IPS-18a (cell line): ENCODE measurements around the gene BBS5.
"Not testable (repeated sequence)": the region's sequence is repeated elsewhere in the genome, so short reads cannot be mapped to it uniquely, and the experiment has no call there.

Experiments used
- H3K27ac ChIP-seq: one replicate; pipeline ENCODE4 v1.5.1; 2013; ENCODE audit warnings: low read length
- H3K27me3 ChIP-seq: one replicate; pipeline ENCODE4 v1.6.1; 2013; ENCODE audit warnings: mild to moderate bottlenecking, low read length; ENCODE audit not compliant: control insufficient read depth, insufficient read depth
- H3K36me3 ChIP-seq: one replicate; pipeline ENCODE4 v1.6.1; 2013; ENCODE audit warnings: low read depth, low read length; ENCODE audit not compliant: control insufficient read depth
- H3K4me1 ChIP-seq: one replicate; pipeline ENCODE4 v1.6.1; 2013; ENCODE audit warnings: low read depth, low read length; ENCODE audit not compliant: control insufficient read depth
- H3K4me3 ChIP-seq: one replicate; pipeline ENCODE4 v1.5.1; 2013; ENCODE audit warnings: low read length
- H3K9ac ChIP-seq: one replicate; pipeline ENCODE4 v1.6.1; 2013; ENCODE audit warnings: mild to moderate bottlenecking, low read length, moderate library complexity
- H3K9me3 ChIP-seq: one replicate; pipeline ENCODE4 v1.6.1; 2013; ENCODE audit warnings: low read depth, low read length; ENCODE audit not compliant: control insufficient read depth

BBS5 gene

GRCh38 chr2:169479257-169480078 is at the start of gene BBS5:
TSS of gene BBS5 (plus strand) at chr2:169479494. CDS start at chr2:169479554, 60 bp downstream.
- Histone ChIP-seq H3K36me3 (no peaks in the 10 kb centered on the region), H3K4me1 (no peaks in the 10 kb centered on the region), H3K27me3 (peaks cover 40% of the 10 kb centered on the region), H3K4me3 (peak within 1 kb of the TSS; percentile 64), H3K9me3 (no peaks in the 10 kb centered on the region), H3K27ac (no peak within 1 kb of the TSS), H3K9ac (no peak within 1 kb of the TSS)

GRCh38 chr2:169431772-169432171 is 47.5 kb upstream of the BBS5 start:
- not testable (repeated sequence) for H3K9ac ChIP-seq, H3K4me3 ChIP-seq, H3K9me3 ChIP-seq, H3K27me3 ChIP-seq, H3K36me3 ChIP-seq, H3K4me1 ChIP-seq, H3K27ac ChIP-seq

DNA sequence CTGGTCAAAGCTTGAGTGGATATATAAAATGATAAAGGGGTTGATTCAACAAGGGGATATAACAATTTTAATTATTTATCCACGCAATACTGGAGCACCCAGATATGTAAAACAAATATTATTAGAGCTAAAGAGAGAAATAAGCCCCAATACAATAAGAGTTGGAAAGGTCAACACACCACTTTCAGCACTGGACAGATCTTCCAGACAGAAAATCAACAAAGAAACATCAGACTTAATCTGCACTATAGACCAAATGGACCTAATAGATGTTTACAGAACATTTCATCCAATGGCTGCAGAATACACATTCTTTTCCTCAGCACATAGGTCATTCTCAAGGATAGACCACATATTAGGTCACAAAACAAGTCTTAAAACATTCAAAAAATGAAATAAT is 45.1 kb upstream of the BBS5 start:
- H3K4me3 ChIP-seq, H3K4me1 ChIP-seq, H3K9ac ChIP-seq, H3K27ac ChIP-seq, H3K9me3 ChIP-seq, H3K27me3 ChIP-seq, H3K36me3 ChIP-seq: not testable (repeated sequence)

GRCh38 chr2:169438466-169439072 is 40.7 kb upstream of the BBS5 start:
- H3K4me3 ChIP-seq, result no peak overlapping the region
- H3K9ac ChIP-seq, result no peak overlapping the region
- no peaks in the 10 kb centered on the region for H3K36me3 ChIP-seq
- no peaks in the 10 kb centered on the region for H3K27me3 ChIP-seq
- no peaks in the 10 kb centered on the region for H3K4me1 ChIP-seq
- no peak overlapping the region for H3K27ac ChIP-seq
- no peaks in the 10 kb centered on the region for H3K9me3 ChIP-seq

GRCh38 chr2:169439900-169440299 is 39.4 kb upstream of the BBS5 start:
- no peaks in the 10 kb centered on the region for H3K9me3 ChIP-seq
- no peaks in the 10 kb centered on the region for H3K36me3 ChIP-seq
- H3K27me3 ChIP-seq, result no peaks in the 10 kb centered on the region
- H3K4me3 ChIP-seq, result no peak overlapping the region
- no peaks in the 10 kb centered on the region for H3K4me1 ChIP-seq
- H3K9ac ChIP-seq, result no peak overlapping the region
- H3K27ac ChIP-seq, result no peak overlapping the region

DNA sequence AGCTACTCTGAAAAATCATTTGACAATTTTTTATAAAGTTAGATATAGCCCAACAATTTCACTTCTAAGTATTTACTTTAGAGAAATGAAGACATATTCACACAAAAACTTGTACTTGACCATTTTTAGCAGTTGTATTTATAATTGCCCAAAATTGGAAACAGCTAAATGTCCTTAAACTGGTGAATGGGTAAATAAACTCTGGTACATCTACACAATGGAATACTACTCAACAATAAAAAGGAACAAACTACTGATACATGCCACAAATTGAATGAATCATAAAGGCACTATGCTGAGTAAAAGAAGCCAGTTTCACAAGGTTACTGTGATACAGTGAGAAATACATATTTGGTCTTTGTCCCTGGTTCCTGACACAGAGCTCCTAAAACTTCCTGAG is 32.8 kb upstream of the BBS5 start:
- Histone ChIP-seq H3K9ac (no peak overlapping the region), H3K4me1 (no peaks in the 10 kb centered on the region), H3K4me3 (no peak overlapping the region), H3K27ac (no peak overlapping the region), H3K27me3 (no peaks in the 10 kb centered on the region), H3K9me3 (peaks cover 5% of the 10 kb centered on the region), H3K36me3 (no peaks in the 10 kb centered on the region)

DNA sequence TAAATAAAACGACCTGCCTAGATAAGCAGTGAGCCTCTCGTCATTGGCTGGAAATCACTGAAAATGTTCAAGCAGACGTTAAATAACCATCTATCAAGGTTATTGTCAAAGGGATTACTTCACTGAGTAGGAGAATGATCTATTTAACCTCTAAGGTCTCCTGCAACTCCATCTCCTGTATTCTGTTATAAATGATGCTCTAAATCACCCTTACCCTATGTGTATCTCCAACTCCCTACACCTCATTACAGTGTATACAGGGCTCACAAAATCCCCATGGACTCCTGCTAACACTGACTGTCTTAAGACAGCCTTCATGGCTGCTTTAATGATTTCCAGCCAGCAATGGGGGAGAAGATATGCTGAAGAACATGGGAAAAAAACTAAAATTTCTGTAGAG is 31.0 kb upstream of the BBS5 start:
- H3K9me3 ChIP-seq, result peaks cover 5% of the 10 kb centered on the region
- no peaks in the 10 kb centered on the region for H3K4me1 ChIP-seq
- H3K27ac ChIP-seq, result no peak overlapping the region
- H3K27me3 ChIP-seq, result no peaks in the 10 kb centered on the region
- H3K4me3 ChIP-seq, result no peak overlapping the region
- H3K9ac ChIP-seq, result no peak overlapping the region
- no peaks in the 10 kb centered on the region for H3K36me3 ChIP-seq

GRCh38 chr2:169448865-169449264 is 30.4 kb upstream of the BBS5 start:
- H3K27me3 ChIP-seq, result no peaks in the 10 kb centered on the region

DNA sequence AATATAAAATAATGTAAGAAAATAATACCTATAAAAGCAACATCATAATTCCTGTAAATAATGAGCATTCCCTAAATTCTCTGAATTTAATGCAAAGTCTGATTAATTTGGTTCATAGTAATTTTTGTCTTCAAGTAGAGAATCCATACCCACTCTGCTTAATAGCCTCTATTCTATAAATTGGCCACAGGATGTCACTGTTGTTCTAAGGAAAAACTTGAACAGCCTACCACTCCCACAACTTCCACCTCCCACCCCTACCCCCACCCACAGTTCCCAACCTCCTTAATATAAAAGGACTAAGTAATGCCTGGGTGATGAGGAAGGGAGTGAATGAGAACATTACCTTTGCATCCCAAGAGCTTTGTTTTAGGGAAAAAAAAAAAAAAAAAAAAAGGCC is 27.2 kb upstream of the BBS5 start:
- H3K4me1 ChIP-seq, result no peaks in the 10 kb centered on the region
- no peaks in the 10 kb centered on the region for H3K36me3 ChIP-seq
- H3K9me3 ChIP-seq, result no peaks in the 10 kb centered on the region
- no peak overlapping the region for H3K9ac ChIP-seq
- no peak overlapping the region for H3K4me3 ChIP-seq
- no peaks in the 10 kb centered on the region for H3K27me3 ChIP-seq
- no peak overlapping the region for H3K27ac ChIP-seq

More at GRCh38 chr2:169448865-169449264, 30.4 kb upstream of the BBS5 start:
- no peak overlapping the region for H3K4me3 ChIP-seq
- H3K36me3 ChIP-seq, result no peaks in the 10 kb centered on the region
- no peaks in the 10 kb centered on the region for H3K4me1 ChIP-seq
- H3K27ac ChIP-seq, result no peak overlapping the region
- H3K9me3 ChIP-seq, result peaks cover 5% of the 10 kb centered on the region
- H3K9ac ChIP-seq, result no peak overlapping the region

- H3K27ac ChIP-seq, H3K9ac ChIP-seq, H3K9me3 ChIP-seq, H3K4me1 ChIP-seq, H3K36me3 ChIP-seq, H3K27me3 ChIP-seq, H3K4me3 ChIP-seq: not testable (repeated sequence)
Measured at GRCh38 chr2:169453044-169453443, 26.2 kb upstream of the BBS5 start.

DNA sequence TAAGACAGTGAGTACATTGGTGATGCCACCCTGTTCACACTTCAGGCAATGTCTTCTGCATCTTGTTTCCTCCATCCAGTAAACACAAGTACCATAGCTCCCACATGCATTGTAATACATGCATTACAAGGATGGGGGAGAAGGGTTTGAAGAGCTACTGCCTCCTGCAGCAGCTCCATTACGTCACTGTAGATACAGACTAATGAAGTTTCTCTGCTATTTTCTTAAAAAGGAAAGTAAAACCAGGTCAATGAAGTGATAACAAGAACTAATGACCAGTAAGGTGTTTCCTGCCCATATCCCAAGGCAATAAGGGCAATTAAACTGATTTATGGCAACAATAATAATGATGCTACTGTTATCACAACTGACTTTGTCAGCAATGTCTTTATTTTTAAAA is 18.2 kb upstream of the BBS5 start:
- Histone ChIP-seq H3K9ac (no peak overlapping the region), H3K9me3 (no peaks in the 10 kb centered on the region), H3K4me1 (no peaks in the 10 kb centered on the region), H3K36me3 (no peaks in the 10 kb centered on the region), H3K4me3 (no peak overlapping the region), H3K27ac (no peak overlapping the region), H3K27me3 (no peaks in the 10 kb centered on the region)
